ENCODE results near the gene WDR81. TPM values are rescaled to one million over a fixed set of nuclear protein-coding genes. Genes with fewer than 3 reads are reported as not detected.

Gene WDR81
- 8.8 and 12.7 TPM in 2 replicates for total RNA-seq

GRCh38 chr17:1724351-1724868 lies at the start of gene WDR81:
TSS of gene WDR81 (plus strand) at chr17:1724704. CDS start at chr17:1724960, 256 bp downstream.

GRCh38 chr17:1684378-1685189 lies 39.9 kb upstream of the WDR81 start, which contains the start of gene PRPF8:
TSS of gene PRPF8 (minus strand) at chr17:1684867. CDS start at chr17:1684571, 296 bp downstream.

DNA sequence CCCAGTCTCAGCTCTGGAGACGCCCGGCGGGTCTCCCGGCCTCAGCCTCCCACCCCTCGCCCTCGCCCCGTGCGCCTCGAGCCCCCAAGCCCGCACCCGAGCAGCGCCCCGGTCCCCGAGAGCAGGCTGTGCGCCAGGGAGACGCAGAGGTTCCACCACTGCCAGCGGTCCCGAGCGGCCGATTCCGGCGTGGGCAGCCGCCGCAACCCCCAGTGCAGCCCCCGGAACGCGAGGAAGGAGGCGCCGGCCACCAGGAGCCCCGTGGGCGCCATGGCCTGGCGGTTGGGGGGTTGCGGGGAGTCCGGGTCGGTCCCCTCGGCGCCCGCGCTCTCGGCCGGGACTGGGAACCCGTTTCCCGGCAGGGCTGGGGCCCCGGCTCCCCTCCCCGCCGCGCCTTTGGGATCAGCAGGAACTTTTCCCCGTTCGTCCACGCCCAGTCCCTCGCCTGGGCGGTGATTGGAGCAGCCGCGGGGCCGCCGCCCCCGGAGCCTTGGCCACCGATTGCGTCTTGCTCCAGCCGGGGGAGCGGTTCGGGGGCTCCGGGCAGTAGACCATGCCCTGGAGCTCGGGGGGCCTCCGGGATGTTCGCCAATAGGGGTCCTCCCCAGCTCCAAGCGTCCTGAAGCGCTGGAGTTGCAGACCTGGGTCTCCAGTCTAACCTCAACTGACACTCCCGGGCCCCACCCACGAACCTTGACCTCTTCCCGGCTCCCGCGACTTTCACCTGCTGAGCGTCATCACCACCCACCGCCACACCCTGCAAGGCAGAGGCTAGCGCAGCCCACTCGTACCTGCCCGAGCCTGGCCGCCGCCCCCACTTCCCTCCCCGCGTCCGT lies 14.3 kb upstream of the WDR81 start, which contains the start of gene TLCD2:
Gene TLCD2, minus strand, starts transcription at position 407 of the 836 bp plus-strand sequence. Its CDS starts 135 bp downstream, at position 272.

GRCh38 chr17:1742371-1743087 lies 18.0 kb downstream of the WDR81 start, which contains the start of gene SERPINF2:
TSS of gene SERPINF2 (plus strand) at chr17:1742871. CDS start at chr17:1744996, 2,125 bp downstream.

Other genes with a start within 250 kb of the WDR81 start
- gene MYO1C, start 232.0 kb upstream of the WDR81 start, total RNA-seq = 95.3 and 137 TPM in 2 replicates
- gene INPP5K, start 208.1 kb upstream of the WDR81 start, total RNA-seq = 16.0 and 37.3 TPM in 2 replicates
- gene PITPNA, start 161.9 kb upstream of the WDR81 start, total RNA-seq = 21.1 and 32.9 TPM in 2 replicates
- 9.1 and 14.0 TPM in 2 replicates for gene SLC43A2, start 95.9 kb upstream of the WDR81 start, total RNA-seq
- gene SCARF1, start 79.0 kb upstream of the WDR81 start, total RNA-seq = 0.16 TPM in 1 of 2 replicates, not detected in the other
- gene RILP, start 74.8 kb upstream of the WDR81 start, total RNA-seq = 7.9 and 11.1 TPM in 2 replicates
- 110 and 129 TPM in 2 replicates for gene PRPF8, start 39.8 kb upstream of the WDR81 start, total RNA-seq
- 0.99 and 1.2 TPM in 2 replicates for gene TLCD2, start 14.3 kb upstream of the WDR81 start, total RNA-seq
- gene SERPINF2, start 18.2 kb downstream of the WDR81 start, total RNA-seq = 0.08 and 0.70 TPM in 2 replicates
- gene SERPINF1, start 37.4 kb downstream of the WDR81 start, total RNA-seq = 2.7 and 5.2 TPM in 2 replicates
- gene SMYD4, start 105.2 kb downstream of the WDR81 start, total RNA-seq = 4.7 and 6.3 TPM in 2 replicates
- gene RPA1, start 105.3 kb downstream of the WDR81 start, total RNA-seq = 20.1 and 27.5 TPM in 2 replicates